Panc1 (cell line): Measurements from ENCODE around the gene ASMTL. TPM values are rescaled to one million over a fixed set of nuclear protein-coding genes. Genes with fewer than 3 reads are reported as not detected.

ENCODE experiments used
- ATAC-seq: fragments of 200-7000 bp; cut with Tn5 transposase; 2 replicates; pipeline ENCODE4 v1.9.1; 2020; ENCODE audit warnings: mild to moderate bottlenecking, moderate library complexity
- BruUV-seq: library from RNA; stranded (reverse); fragments of 400-500 nt; replicated peaks from 2 replicates; lab custom pipeline; 2021; lab: Mats Ljungman, UMichigan
- CTCF ChIA-PET: fragments of 300-600 bp; sonication (Branson Sonifier 250); formaldehyde crosslinking; loops from one replicate; lab custom pipeline; 2022; ENCODE audit warnings: antibody characterized with exemption; lab: Charles Lee
- POLR2A ChIA-PET: fragments of 300-600 bp; sonication (Branson Sonifier 250); formaldehyde crosslinking; loops from one replicate; lab custom pipeline; 2022; ENCODE audit warnings: antibody characterized with exemption; lab: Charles Lee
- DNase-seq: peaks from one replicate; pipeline ENCODE4 v3.0.0-alpha.2; 2010; ENCODE audit warnings: low read depth, low spot score
- H3K27ac ChIP-seq: 2 replicates; pipeline ENCODE4 v1.5.1; 2011; ENCODE audit warnings: mild to moderate bottlenecking, low read length, inconsistent platforms
- H3K27me3 ChIP-seq: fragments of 200-500 bp; sonication (Bioruptor generic); 2 replicates; pipeline ENCODE4 v1.6.0; 2014; ENCODE audit warnings: low read length, inconsistent platforms; ENCODE audit not compliant: control insufficient read depth, insufficient read depth
- H3K36me3 ChIP-seq: fragments of 200-500 bp; sonication (Bioruptor generic); 2 replicates; pipeline ENCODE4 v1.5.1; 2014; ENCODE audit warnings: inconsistent platforms, mild to moderate bottlenecking, low read length, moderate library complexity; ENCODE audit not compliant: control insufficient read depth, insufficient read depth
- H3K4me1 ChIP-seq: 2 replicates; pipeline ENCODE4 v1.5.1; 2011; ENCODE audit warnings: inconsistent platforms, mild to moderate bottlenecking, low read length, moderate library complexity; ENCODE audit not compliant: control insufficient read depth, insufficient read depth
- H3K4me3 ChIP-seq, 2 experiments: 2 replicates each; pipeline ENCODE4 v1.5.1; 2011 to 2012; ENCODE audit warnings: low read depth in 2 of 2, low read length in 2 of 2, mild to moderate bottlenecking in 2 of 2, inconsistent platforms in 1 of 2, moderate library complexity in 1 of 2
- H3K9me3 ChIP-seq: fragments of 200-500 bp; sonication (Bioruptor generic); 2 replicates; pipeline ENCODE4 v1.5.1; 2014; ENCODE audit warnings: low read depth, mild to moderate bottlenecking, inconsistent platforms, low read length, moderate library complexity; ENCODE audit not compliant: control insufficient read depth, insufficient read depth
- POLR2AphosphoS5 ChIP-seq: IDR thresholded peaks from 2 replicates; pipeline ENCODE4 v1.6.1; 2012; ENCODE audit warnings: mild to moderate bottlenecking, low read depth, low read length, moderate library complexity
- SIN3A ChIP-seq: IDR thresholded peaks from 2 replicates; pipeline ENCODE4 v1.6.1; 2012; ENCODE audit warnings: low read depth, mild to moderate bottlenecking, low read length, moderate library complexity, borderline replicate concordance; ENCODE audit not compliant: insufficient read depth
- TCF7L2 ChIP-seq: IDR thresholded peaks from 2 replicates; pipeline ENCODE4 v1.6.1; 2011; ENCODE audit warnings: mild to moderate bottlenecking, low read depth, low read length, inconsistent platforms
- in situ Hi-C: cut with HindIII; loops from 2 replicates; pipeline ENCODE4 v1.10.0; 2016; ENCODE audit warnings: low sequenced_read_pairs, low pct_unique_long_range_greater_than_20kb
- intact Hi-C: fragments of 100-400 bp; cut with micrococcal nuclease; formaldehyde crosslinking; loops from one replicate; pipeline ENCODE4 v1.10.0; 2022; ENCODE audit not compliant: unreplicated experiment
- total RNA-seq: library from RNA; stranded (reverse); gene quantifications from one replicate; pipeline ENCODE4 v1.2.1, GENCODE V29; 2021; ENCODE audit not compliant: unreplicated experiment
- TF ChIP-seq, protein P1 (sequence below): fragments of 450-650 bp; IDR thresholded peaks from 2 replicates; pipeline ENCODE4 v1.5.1; 2017; ENCODE audit warnings: mild to moderate bottlenecking
- TF ChIP-seq, protein P2 (sequence below), 2 experiments: IDR thresholded peaks; 2 replicates each; pipeline ENCODE4 v1.6.1; 2011 to 2012; ENCODE audit warnings: low read depth in 2 of 2, control low read depth in 1 of 2, low read length in 1 of 2, mild to moderate bottlenecking in 1 of 2, moderate library complexity in 1 of 2; ENCODE audit not compliant: insufficient read depth in 1 of 2

ASMTL gene
- total RNA-seq, 1 experiment from 2014 or later: 16.5 TPM

DNA sequence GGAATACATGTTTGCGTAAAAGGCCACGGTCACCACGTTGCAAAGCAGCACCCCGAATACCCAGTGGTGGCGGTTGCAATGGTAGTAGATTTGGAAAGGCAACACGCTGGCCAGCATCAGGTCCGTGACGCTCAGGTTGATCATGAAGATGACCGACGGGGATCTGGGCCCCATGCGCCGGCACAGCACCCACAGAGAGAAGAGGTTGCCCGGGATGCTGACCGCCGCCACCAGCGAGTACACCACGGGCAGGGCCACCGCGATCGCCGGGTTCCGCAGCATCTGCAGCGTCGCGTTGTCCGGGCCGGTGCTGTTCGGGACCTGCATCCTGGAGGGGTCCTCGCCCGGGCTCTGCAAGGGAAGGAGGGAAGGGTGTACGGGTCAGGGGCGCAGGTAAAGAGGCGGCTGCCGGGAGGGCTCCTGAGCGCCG, 13.5 kb upstream of the ASMTL start:
- intact Hi-C loops (no loop called here), in situ Hi-C loops (no loop called here)
- Histone ChIP-seq H3K36me3 (no peaks in the 10 kb centered on the region), H3K4me1 (no peaks in the 10 kb centered on the region), H3K27me3 (no peaks in the 10 kb centered on the region), H3K27ac (no peak overlapping the region), H3K4me3 (no peak overlapping the region), H3K9me3 (no peaks in the 10 kb centered on the region)
- DNase-seq: no peak
- ChIA-PET POLR2A (no interaction called here), CTCF (no interaction called here)
- no peak for ATAC-seq
- no TSS peak for BruUV-seq
- TF ChIP-seq, protein P1, sequence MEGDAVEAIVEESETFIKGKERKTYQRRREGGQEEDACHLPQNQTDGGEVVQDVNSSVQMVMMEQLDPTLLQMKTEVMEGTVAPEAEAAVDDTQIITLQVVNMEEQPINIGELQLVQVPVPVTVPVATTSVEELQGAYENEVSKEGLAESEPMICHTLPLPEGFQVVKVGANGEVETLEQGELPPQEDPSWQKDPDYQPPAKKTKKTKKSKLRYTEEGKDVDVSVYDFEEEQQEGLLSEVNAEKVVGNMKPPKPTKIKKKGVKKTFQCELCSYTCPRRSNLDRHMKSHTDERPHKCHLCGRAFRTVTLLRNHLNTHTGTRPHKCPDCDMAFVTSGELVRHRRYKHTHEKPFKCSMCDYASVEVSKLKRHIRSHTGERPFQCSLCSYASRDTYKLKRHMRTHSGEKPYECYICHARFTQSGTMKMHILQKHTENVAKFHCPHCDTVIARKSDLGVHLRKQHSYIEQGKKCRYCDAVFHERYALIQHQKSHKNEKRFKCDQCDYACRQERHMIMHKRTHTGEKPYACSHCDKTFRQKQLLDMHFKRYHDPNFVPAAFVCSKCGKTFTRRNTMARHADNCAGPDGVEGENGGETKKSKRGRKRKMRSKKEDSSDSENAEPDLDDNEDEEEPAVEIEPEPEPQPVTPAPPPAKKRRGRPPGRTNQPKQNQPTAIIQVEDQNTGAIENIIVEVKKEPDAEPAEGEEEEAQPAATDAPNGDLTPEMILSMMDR: no peak
- TF ChIP-seq TCF7L2 (no peak), SIN3A (no peak)
- TF ChIP-seq, protein P2, sequence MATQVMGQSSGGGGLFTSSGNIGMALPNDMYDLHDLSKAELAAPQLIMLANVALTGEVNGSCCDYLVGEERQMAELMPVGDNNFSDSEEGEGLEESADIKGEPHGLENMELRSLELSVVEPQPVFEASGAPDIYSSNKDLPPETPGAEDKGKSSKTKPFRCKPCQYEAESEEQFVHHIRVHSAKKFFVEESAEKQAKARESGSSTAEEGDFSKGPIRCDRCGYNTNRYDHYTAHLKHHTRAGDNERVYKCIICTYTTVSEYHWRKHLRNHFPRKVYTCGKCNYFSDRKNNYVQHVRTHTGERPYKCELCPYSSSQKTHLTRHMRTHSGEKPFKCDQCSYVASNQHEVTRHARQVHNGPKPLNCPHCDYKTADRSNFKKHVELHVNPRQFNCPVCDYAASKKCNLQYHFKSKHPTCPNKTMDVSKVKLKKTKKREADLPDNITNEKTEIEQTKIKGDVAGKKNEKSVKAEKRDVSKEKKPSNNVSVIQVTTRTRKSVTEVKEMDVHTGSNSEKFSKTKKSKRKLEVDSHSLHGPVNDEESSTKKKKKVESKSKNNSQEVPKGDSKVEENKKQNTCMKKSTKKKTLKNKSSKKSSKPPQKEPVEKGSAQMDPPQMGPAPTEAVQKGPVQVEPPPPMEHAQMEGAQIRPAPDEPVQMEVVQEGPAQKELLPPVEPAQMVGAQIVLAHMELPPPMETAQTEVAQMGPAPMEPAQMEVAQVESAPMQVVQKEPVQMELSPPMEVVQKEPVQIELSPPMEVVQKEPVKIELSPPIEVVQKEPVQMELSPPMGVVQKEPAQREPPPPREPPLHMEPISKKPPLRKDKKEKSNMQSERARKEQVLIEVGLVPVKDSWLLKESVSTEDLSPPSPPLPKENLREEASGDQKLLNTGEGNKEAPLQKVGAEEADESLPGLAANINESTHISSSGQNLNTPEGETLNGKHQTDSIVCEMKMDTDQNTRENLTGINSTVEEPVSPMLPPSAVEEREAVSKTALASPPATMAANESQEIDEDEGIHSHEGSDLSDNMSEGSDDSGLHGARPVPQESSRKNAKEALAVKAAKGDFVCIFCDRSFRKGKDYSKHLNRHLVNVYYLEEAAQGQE (IDR thresholded peaks at IDR 0.05; ENCODE audit: insufficient read depth in 1 of 2, low read depth in 2 of 2, low read length in 1 of 2): no peak

DNA sequence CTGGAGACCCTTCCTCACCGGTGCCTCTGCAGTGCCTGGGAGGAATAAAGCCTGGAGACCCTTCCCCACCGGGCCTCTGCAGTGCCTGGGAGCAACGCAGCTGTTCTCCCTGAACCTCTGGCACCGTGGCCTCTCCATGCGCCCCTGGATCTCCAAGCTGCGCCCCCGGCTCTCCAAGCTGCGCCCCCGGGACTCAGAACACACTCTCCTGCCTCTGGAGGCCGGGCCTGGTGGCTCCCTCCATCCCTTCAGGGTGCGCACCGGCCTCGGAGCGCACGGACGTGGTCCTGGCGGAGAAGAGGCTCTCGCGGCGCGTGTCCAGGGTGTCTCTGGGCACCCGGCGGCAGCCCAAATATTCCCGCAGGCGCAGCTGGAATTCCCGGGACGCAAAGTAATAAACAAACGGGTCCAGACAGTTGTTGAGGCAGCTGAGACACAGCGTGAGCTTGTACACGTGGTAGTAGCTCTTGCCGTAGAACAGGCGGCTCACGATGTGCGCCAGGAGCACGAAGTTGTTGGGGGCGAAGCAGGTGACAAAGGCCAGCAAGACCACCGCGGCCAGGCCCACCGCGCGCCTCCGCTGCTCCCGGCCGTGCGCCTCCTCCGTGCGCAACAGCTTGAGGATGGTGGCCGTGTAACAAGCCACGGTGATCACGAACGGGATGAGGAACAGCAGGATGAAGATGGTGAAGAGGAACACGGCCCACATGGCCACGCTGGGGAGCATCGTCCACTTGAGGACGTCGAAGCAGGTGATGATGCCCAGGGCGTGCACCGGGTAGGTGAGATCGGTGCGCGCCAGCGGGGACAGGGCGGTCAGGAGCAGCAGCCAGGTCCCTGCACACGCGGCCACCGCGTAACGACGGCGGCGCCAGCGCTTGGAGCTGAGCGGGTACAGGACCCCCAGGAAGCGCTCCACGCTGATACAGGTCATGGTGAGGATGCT, 12.8 kb upstream of the ASMTL start:
- no peak overlapping the region for H3K27ac ChIP-seq
- in situ Hi-C loops: no loop called here
- TF ChIP-seq TCF7L2 (no peak), SIN3A (no peak), POLR2AphosphoS5 (no peak)
- TF ChIP-seq, protein P2 (IDR thresholded peaks at IDR 0.05; ENCODE audit: insufficient read depth in 1 of 2, low read depth in 2 of 2, low read length in 1 of 2): no peak
- TF ChIP-seq, protein P1: no peak
- DNase-seq: no peak
- ATAC-seq: no peak
- BruUV-seq: no TSS peak
- no peaks in the 10 kb centered on the region for H3K27me3 ChIP-seq
- CTCF ChIA-PET: no interaction called here
- H3K36me3 ChIP-seq: no peaks in the 10 kb centered on the region
- intact Hi-C loops: no loop called here
- no peaks in the 10 kb centered on the region for H3K9me3 ChIP-seq
- H3K4me1 ChIP-seq: no peaks in the 10 kb centered on the region
- POLR2A ChIA-PET: no interaction called here
- H3K4me3 ChIP-seq: no peak overlapping the region
